ENCODE measurements around the gene GIPC3. TPM values are rescaled to one million over a fixed set of nuclear protein-coding genes. Genes with fewer than 3 reads are reported as not detected.
"Not testable (repeated sequence)": the region's sequence is repeated elsewhere in the genome, so short reads cannot be mapped to it uniquely, and the experiment has no call there.

The GIPC3 gene
- total RNA-seq, 2 donors from 2014 or later, result 0.36 to 1.9 TPM

GRCh38 chr19:3563709-3564524 is 21.4 kb upstream of the GIPC3 start:
- no peak overlapping the region for H3K27ac ChIP-seq
- intact Hi-C loops (cut with DNase I), result no loop called here
- TF ChIP-seq POLR2A (IDR thresholded peaks at IDR 0.05), result no peak
- no peak for TF ChIP-seq CTCF (IDR thresholded peaks at IDR 0.05)
- TF ChIP-seq POLR2AphosphoS5 (IDR thresholded peaks at IDR 0.05), result no peak
- no peaks in the 10 kb centered on the region for H3K9me3 ChIP-seq
- H3K27me3 ChIP-seq (replicated peaks; ENCODE audit: insufficient read depth), result no peaks in the 10 kb centered on the region
- no peak overlapping the region for H3K4me3 ChIP-seq
- 89% methylated on average over 17 of the region's 17 CpGs for WGBS
- DNase-seq (ENCODE audit: low spot score), result no peak
- no peaks in the 10 kb centered on the region for H3K36me3 ChIP-seq
- no peaks in the 10 kb centered on the region for H3K4me1 ChIP-seq (replicated peaks)

- Histone ChIP-seq H3K9me3 (no peaks in the 10 kb centered on the region), H3K4me3 (no peak overlapping the region), H3K27ac (no peak overlapping the region), H3K36me3 (no peaks in the 10 kb centered on the region), H3K27me3 (replicated peaks; ENCODE audit: insufficient read depth) (no peaks in the 10 kb centered on the region), H3K4me1 (replicated peaks) (no peaks in the 10 kb centered on the region)
- no peak for DNase-seq (ENCODE audit: low spot score)
- intact Hi-C loops (cut with DNase I), result no loop called here
- 81% methylated on average over 19 of the region's 19 CpGs for WGBS
- TF ChIP-seq POLR2AphosphoS5 (IDR thresholded peaks at IDR 0.05) (no peak), CTCF (IDR thresholded peaks at IDR 0.05) (no peak), POLR2A (IDR thresholded peaks at IDR 0.05) (no peak)
Observed at GRCh38 chr19:3565139-3565538, 20.1 kb upstream of the GIPC3 start.

- not testable (repeated sequence) for H3K4me1 ChIP-seq (replicated peaks); H3K36me3 ChIP-seq; H3K27ac ChIP-seq; DNase-seq (ENCODE audit: low spot score); H3K9me3 ChIP-seq; H3K27me3 ChIP-seq (replicated peaks; ENCODE audit: insufficient read depth); H3K4me3 ChIP-seq
- WGBS, result 51% methylated on average over 11 of the region's 11 CpGs
- intact Hi-C loops (cut with DNase I), result loop anchor here (10.0 kb wide), 1 partner anchor 65 kb away; the partner anchor contains the start of genes DOHH and FZR1
- peak; percentile 17 for TF ChIP-seq POLR2AphosphoS5 (IDR thresholded peaks at IDR 0.05)
- peak in 1 of 4 experiments; percentile 25 for TF ChIP-seq CTCF (IDR thresholded peaks at IDR 0.05)
Observed at GRCh38 chr19:3570042-3570441, 15.2 kb upstream of the GIPC3 start.

- intact Hi-C loops (cut with DNase I), result loop anchor here (10.0 kb wide), 1 partner anchor 66 kb away; the partner anchor contains the start of genes DOHH and FZR1
- Histone ChIP-seq H3K4me1 (replicated peaks) (no peaks in the 10 kb centered on the region), H3K27me3 (replicated peaks; ENCODE audit: insufficient read depth) (no peaks in the 10 kb centered on the region), H3K9me3 (no peaks in the 10 kb centered on the region), H3K27ac (no peak overlapping the region), H3K36me3 (no peaks in the 10 kb centered on the region), H3K4me3 (no peak overlapping the region)
- TF ChIP-seq POLR2AphosphoS5 (IDR thresholded peaks at IDR 0.05) (no peak), CTCF (IDR thresholded peaks at IDR 0.05) (no peak), POLR2A (IDR thresholded peaks at IDR 0.05) (no peak)
- no peak for DNase-seq (ENCODE audit: low spot score)
- 69% methylated on average over 7 of the region's 7 CpGs for WGBS
Observed at GRCh38 chr19:3570606-3571011, 14.7 kb upstream of the GIPC3 start.

Data from prostate gland (tissue), 2 donors.